Colon (tissue), 2 donors: ENCODE results near the gene CDCA4.
"Not testable (repeated sequence)": the region's sequence is repeated elsewhere in the genome, so short reads cannot be mapped to it uniquely, and the experiment has no call there.

ENCODE experiments used
- FAIRE-seq: peaks from 2 replicates; lab custom pipeline; 2012; peaks lifted over from hg19 to GRCh38; lab: Jason Lieb, UNC
- donor health status: control.
- donor health status: control.

Gene CDCA4

GRCh38 chr14:105058521-105059034 is 37.7 kb upstream of the CDCA4 start:
- no peak for FAIRE-seq

GRCh38 chr14:105056303-105056831 is 35.5 kb upstream of the CDCA4 start:
- no peak for FAIRE-seq

GRCh38 chr14:105055736-105056302 is 34.9 kb upstream of the CDCA4 start:
- FAIRE-seq, result no peak

GRCh38 chr14:105055334-105055733 is 34.5 kb upstream of the CDCA4 start:
- no peak for FAIRE-seq

- FAIRE-seq, result no peak
Measured at GRCh38 chr14:105053996-105054395, 33.1 kb upstream of the CDCA4 start.

GRCh38 chr14:105053421-105053820 is 32.5 kb upstream of the CDCA4 start:
- FAIRE-seq, result no peak

GRCh38 chr14:105052110-105052458 is 31.2 kb upstream of the CDCA4 start:
- FAIRE-seq, result no peak

- FAIRE-seq, result no peak
Measured at GRCh38 chr14:105051182-105052109, 30.6 kb upstream of the CDCA4 start.

GRCh38 chr14:105050551-105050897 is 29.6 kb upstream of the CDCA4 start:
- FAIRE-seq, result no peak

GRCh38 chr14:105049753-105050550 is 29.1 kb upstream of the CDCA4 start:
- no peak for FAIRE-seq

GRCh38 chr14:105047283-105048016 is 26.6 kb upstream of the CDCA4 start:
- FAIRE-seq, result no peak

GRCh38 chr14:105046891-105047282 is 26.0 kb upstream of the CDCA4 start:
- no peak for FAIRE-seq

GRCh38 chr14:105045710-105046326 is 24.9 kb upstream of the CDCA4 start:
- FAIRE-seq, result no peak

- no peak for FAIRE-seq
Measured at GRCh38 chr14:105043641-105044040, 22.8 kb upstream of the CDCA4 start.

- no peak for FAIRE-seq
Measured at GRCh38 chr14:105042813-105043212, 21.9 kb upstream of the CDCA4 start.

- FAIRE-seq, result no peak
Measured at GRCh38 chr14:105041841-105042765, 21.2 kb upstream of the CDCA4 start.

- no peak for FAIRE-seq
Measured at GRCh38 chr14:105039458-105040205, 18.7 kb upstream of the CDCA4 start.

GRCh38 chr14:105035616-105036015 is 14.7 kb upstream of the CDCA4 start:
- not testable (repeated sequence) for FAIRE-seq

- FAIRE-seq, result no peak
Measured at GRCh38 chr14:105034315-105035039, 13.6 kb upstream of the CDCA4 start.
